Bronchial epithelial cell (primary cell): Measurements from ENCODE around the gene PRKG1. TPM values are rescaled to one million over a fixed set of nuclear protein-coding genes. Genes with fewer than 3 reads are reported as not detected.

Experiments
- DNase-seq: peaks from one replicate; pipeline ENCODE4 v3.0.0-alpha.2; 2010; ENCODE audit warnings: low read depth
- FAIRE-seq: peaks from 2 replicates; lab custom pipeline; 2011; peaks lifted over from hg19 to GRCh38; lab: Jason Lieb, UNC
- H3K27me3 ChIP-seq: 2 replicates; pipeline ENCODE4 v1.5.1; 2011; ENCODE audit warnings: low read length; ENCODE audit not compliant: control insufficient read depth, insufficient read depth
- H3K36me3 ChIP-seq: 2 replicates; pipeline ENCODE4 v1.5.1; 2011; ENCODE audit warnings: low read length; ENCODE audit not compliant: control insufficient read depth, insufficient read depth
- H3K4me3 ChIP-seq: 2 replicates; pipeline ENCODE4 v1.5.1; 2011; ENCODE audit warnings: mild to moderate bottlenecking, low read depth, low read length, control low read depth
- CTCF ChIP-seq: IDR thresholded peaks from 2 replicates; pipeline ENCODE4 v1.5.1; 2011; ENCODE audit warnings: mild to moderate bottlenecking, moderate library complexity, low read length, control low read depth, inconsistent platforms; ENCODE audit not compliant: insufficient read depth, severe bottlenecking
- total RNA-seq: library from RNA; depleted of rRNA; stranded (reverse); fragments of >200 nt; gene quantifications from 2 replicates; pipeline ENCODE4 v1.2.1, GENCODE V29; 2014

PRKG1 gene
- total RNA-seq, 1 donor from 2014 or later, result 0.26 TPM

- H3K36me3 ChIP-seq, result no peaks in the 10 kb centered on the region
- TF ChIP-seq CTCF, result no peak
- H3K27me3 ChIP-seq, result no peaks in the 10 kb centered on the region
- FAIRE-seq, result no peak
- peak; percentile 2 for DNase-seq
- H3K4me3 ChIP-seq, result no peak overlapping the region
Measured at GRCh38 chr10:51233337-51234100, 159.2 kb downstream of the PRKG1 start.

GRCh38 chr10:51235865-51236264, 161.6 kb downstream of the PRKG1 start:
- DNase-seq (no peak), FAIRE-seq (no peak)
- Histone ChIP-seq H3K36me3 (no peaks in the 10 kb centered on the region), H3K4me3 (no peak overlapping the region), H3K27me3 (no peaks in the 10 kb centered on the region)
- no peak for TF ChIP-seq CTCF

- no peak for TF ChIP-seq CTCF
- no peak for FAIRE-seq
- Histone ChIP-seq H3K4me3 (no peak overlapping the region), H3K36me3 (no peaks in the 10 kb centered on the region), H3K27me3 (no peaks in the 10 kb centered on the region)
- no peak for DNase-seq
Measured at GRCh38 chr10:51239006-51239405, 164.7 kb downstream of the PRKG1 start.

- Histone ChIP-seq H3K4me3 (no peak overlapping the region), H3K27me3 (no peaks in the 10 kb centered on the region), H3K36me3 (no peaks in the 10 kb centered on the region)
- no peak for FAIRE-seq
- DNase-seq, result no peak
- no peak for TF ChIP-seq CTCF
Measured at GRCh38 chr10:51241461-51241860, 167.2 kb downstream of the PRKG1 start.

GRCh38 chr10:51242393-51242792, 168.1 kb downstream of the PRKG1 start:
- no peak for FAIRE-seq
- H3K4me3 ChIP-seq, result no peak overlapping the region
- no peaks in the 10 kb centered on the region for H3K36me3 ChIP-seq
- DNase-seq, result no peak
- no peak for TF ChIP-seq CTCF
- no peaks in the 10 kb centered on the region for H3K27me3 ChIP-seq

- FAIRE-seq, result no peak
- no peaks in the 10 kb centered on the region for H3K36me3 ChIP-seq
Measured at GRCh38 chr10:51244309-51244708, 170.0 kb downstream of the PRKG1 start.

More at GRCh38 chr10:51244309-51244708, 170.0 kb downstream of the PRKG1 start:
- no peak for TF ChIP-seq CTCF
- no peaks in the 10 kb centered on the region for H3K27me3 ChIP-seq
- no peak overlapping the region for H3K4me3 ChIP-seq
- no peak for DNase-seq
